Activated CD4-positive, alpha-beta T cell treated with anti-CD3 and anti-CD28 coated beads for 36 hours (primary cell): ENCODE measurements around the gene ANKRD13D. TPM values are rescaled to one million over a fixed set of nuclear protein-coding genes. Genes with fewer than 3 reads are reported as not detected.

ENCODE experiments used
- ATAC-seq: fragments of 200-7000 bp; cut with Tn5 transposase; one replicate; pipeline ENCODE4 v1.10.0; 2021; ENCODE audit warnings: mild to moderate bottlenecking, moderate library complexity
- CTCF ChIA-PET: fragments of 350-600 bp; sonication (Branson Sonifier 250); formaldehyde crosslinking; loops from one replicate; lab custom pipeline; 2021; ENCODE audit warnings: antibody characterized with exemption; lab: Charles Lee
- POLR2A ChIA-PET: fragments of 350-600 bp; sonication (Branson Sonifier 250); formaldehyde crosslinking; loops from one replicate; lab custom pipeline; 2021; ENCODE audit warnings: antibody characterized with exemption, inconsistent platforms; lab: Charles Lee
- DNase-seq: peaks from one replicate; pipeline ENCODE4 v3.0.0-alpha.2; 2020
- H3K27ac Mint-ChIP-seq: one replicate; pipeline ENCODE4 v1.8.0; 2021; ENCODE audit warnings: mixed read lengths
- H3K27me3 Mint-ChIP-seq: one replicate; pipeline ENCODE4 v1.8.0; 2021; ENCODE audit warnings: mixed read lengths
- H3K36me3 Mint-ChIP-seq: one replicate; pipeline ENCODE4 v1.8.0; 2021; ENCODE audit warnings: low read depth, mixed read lengths
- H3K4me1 Mint-ChIP-seq: one replicate; pipeline ENCODE4 v1.8.0; 2021; ENCODE audit warnings: mixed read lengths
- H3K4me3 Mint-ChIP-seq: one replicate; pipeline ENCODE4 v1.8.0; 2021; ENCODE audit warnings: mild to moderate bottlenecking, moderate library complexity, mixed read lengths
- H3K9me3 Mint-ChIP-seq: one replicate; pipeline ENCODE4 v1.8.0; 2021; ENCODE audit warnings: low read depth, mixed read lengths
- intact Hi-C, 2 experiments: fragments of 100-400 bp; cut with DNase I in 1 of 2; cut with micrococcal nuclease in 1 of 2; formaldehyde crosslinking; loops; one replicate each; pipeline versions ENCODE4 v1.14.2 to v1.15.1; 2022 to 2024; cut with DNase I, micrococcal nuclease
- total RNA-seq, 2 experiments: library from RNA; stranded (reverse); gene quantifications; one replicate each; pipeline ENCODE4 v1.2.3, GENCODE V29; 2021

Gene ANKRD13D
- total RNA-seq, 2 experiments from 2014 or later = 44.9 to 69.5 TPM

DNA sequence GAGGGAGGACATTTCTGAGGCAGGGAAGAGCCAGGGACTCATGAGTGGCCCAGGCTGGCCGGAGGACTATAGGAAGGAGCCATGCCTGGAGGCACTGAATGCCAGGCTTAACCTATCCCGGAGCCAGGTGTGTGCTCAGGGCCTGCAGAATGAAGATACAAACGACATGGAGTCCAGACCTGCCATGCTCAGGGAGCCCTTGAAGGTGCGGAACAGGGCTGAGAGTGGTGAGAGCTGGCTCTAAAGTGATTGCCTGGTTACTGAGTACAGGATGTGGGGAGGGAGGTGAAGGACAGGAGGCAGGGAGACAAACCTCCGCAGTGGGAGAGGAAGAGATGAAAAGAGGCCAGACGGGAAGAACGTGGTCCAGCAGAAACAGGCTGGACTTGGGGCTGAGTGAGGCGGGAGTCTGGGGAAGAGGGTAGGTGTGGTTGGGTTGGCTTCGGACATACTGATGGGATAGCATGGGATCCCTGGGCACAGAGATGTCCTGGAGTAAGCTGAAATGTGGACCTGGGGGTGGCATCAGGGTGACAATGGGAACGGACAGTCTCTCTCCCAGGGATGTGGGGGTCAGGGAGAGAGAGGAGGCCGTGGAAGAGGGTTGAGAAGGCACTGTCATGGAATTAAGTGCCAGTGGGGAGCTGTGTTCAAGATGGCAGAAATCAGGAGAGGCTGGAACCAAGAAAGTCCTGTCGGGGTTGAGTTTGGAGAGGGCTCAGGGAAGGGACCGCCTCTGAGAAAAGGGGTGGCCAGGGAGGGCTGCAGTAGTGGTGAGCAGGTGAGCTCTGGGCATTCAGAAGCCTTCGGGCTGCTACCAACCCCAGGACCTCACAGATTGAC lies 1.5 kb upstream of the ANKRD13D start:
- H3K4me1 Mint-ChIP-seq = peaks cover 49% of the 10 kb centered on the region
- peak overlapping the region; percentile 97 for H3K27ac Mint-ChIP-seq
- H3K4me3 Mint-ChIP-seq = peak overlapping the region; percentile 64
- DNase-seq (peak; percentile 59), ATAC-seq (peak; percentile 35)
- H3K9me3 Mint-ChIP-seq = no peaks in the 10 kb centered on the region
- H3K36me3 Mint-ChIP-seq = peaks cover 50% of the 10 kb centered on the region
- ChIA-PET POLR2A (interaction anchor here (0.5 to 2.2 kb wide), 6 partner anchors 11 to 127 kb away, joined by 3 to 16 read pairs (median 9); partner anchors contain the start of gene SSH3), CTCF (interaction anchor here (0.6 to 1.9 kb wide), 13 partner anchors 8 to 149 kb away, joined by 3 to 10 read pairs (median 4); no protein-coding TSS in a partner anchor)
- no peaks in the 10 kb centered on the region for H3K27me3 Mint-ChIP-seq
- intact Hi-C loops = loop anchor here (1.0 to 5.0 kb wide), 14 partner anchors 10 to 671 kb away; partner anchors contain the start of genes CDK2AP2 (in 1 of the 2), GSTP1 (in 1 of the 2), LRFN4 (in 1 of the 2) and RBM14 (in 1 of the 2)

DNA sequence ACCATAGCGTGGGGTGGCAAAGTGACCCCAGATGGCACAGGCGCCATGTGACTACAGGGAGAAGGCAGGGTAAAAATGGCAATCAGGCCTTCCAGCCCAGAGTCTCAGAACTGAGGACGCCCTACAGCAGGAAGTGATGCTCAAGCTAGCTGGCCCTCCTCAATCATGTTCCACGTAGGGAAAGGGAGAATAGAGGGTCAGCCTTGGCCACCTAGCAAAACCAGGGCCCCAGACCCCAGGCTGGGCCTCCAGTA lies 978 bp upstream of the ANKRD13D start:
- peaks cover 54% of the 10 kb centered on the region for H3K4me1 Mint-ChIP-seq
- peaks cover 51% of the 10 kb centered on the region for H3K36me3 Mint-ChIP-seq
- H3K27me3 Mint-ChIP-seq = no peaks in the 10 kb centered on the region
- peak overlapping the region; percentile 64 for H3K4me3 Mint-ChIP-seq
- H3K27ac Mint-ChIP-seq = peak overlapping the region; percentile 97
- DNase-seq (no peak), ATAC-seq (peak; percentile 25)
- intact Hi-C loops = loop anchor here (1.0 to 5.0 kb wide), 14 partner anchors 11 to 671 kb away; partner anchors contain the start of genes CDK2AP2 (in 1 of the 2), GSTP1 (in 1 of the 2), LRFN4 (in 1 of the 2) and RBM14 (in 1 of the 2)
- ChIA-PET CTCF (interaction anchor here (0.6 to 1.9 kb wide), 13 partner anchors 10 to 183 kb away, joined by 3 to 10 read pairs (median 4); no protein-coding TSS in a partner anchor), POLR2A (interaction anchor here (0.6 to 2.2 kb wide), 6 partner anchors 11 to 1788 kb away, joined by 3 to 16 read pairs (median 9); partner anchors contain the start of gene SSH3)
- H3K9me3 Mint-ChIP-seq = no peaks in the 10 kb centered on the region

DNA sequence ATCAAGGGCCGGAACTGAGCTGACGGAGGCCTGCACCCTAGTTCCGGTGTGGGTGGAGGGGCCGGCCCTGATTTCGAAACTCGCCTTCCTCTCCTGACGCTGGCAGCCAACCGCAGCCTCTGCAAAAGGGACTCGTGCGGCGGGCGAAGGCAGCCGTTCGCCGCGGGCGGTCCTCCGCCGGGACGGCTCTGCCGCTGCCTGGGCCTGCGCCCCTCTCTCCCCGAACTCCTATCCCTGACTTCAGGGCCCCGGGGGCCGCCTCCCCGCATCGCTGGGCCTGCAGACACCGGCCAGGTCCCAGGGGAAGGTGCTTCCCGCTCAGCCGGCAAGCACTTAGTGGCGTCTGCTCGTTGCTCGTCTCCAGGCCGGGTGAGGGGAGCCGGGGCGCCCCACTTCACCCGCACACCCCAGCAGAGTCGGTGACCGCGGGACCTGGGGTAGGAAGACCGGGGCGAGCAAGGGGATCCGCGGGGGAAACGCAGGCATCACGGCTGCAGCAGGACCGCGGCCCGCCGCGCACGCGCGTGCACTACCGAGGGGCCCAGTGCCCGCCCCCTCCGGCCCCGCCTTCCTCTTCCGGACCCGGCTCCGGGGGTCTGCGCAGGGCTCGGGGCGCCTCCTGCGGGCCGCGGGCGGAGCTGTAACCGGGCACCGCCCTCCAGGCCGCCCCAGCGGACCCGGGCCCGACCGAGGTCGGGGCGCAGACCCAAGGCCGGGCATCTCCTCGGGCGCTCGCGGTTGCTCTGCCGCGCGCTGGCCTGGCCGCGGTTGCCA lies 464 bp upstream of the ANKRD13D start:
- Mint-ChIP-seq H3K4me3 (peak overlapping the region; percentile 64), H3K27ac (peak overlapping the region; percentile 97), H3K27me3 (no peaks in the 10 kb centered on the region), H3K4me1 (peaks cover 56% of the 10 kb centered on the region), H3K9me3 (no peaks in the 10 kb centered on the region), H3K36me3 (peaks cover 50% of the 10 kb centered on the region)
- intact Hi-C loops = loop anchor here (1.0 to 5.0 kb wide), 17 partner anchors 11 to 672 kb away; partner anchors contain the start of genes CDK2AP2 (in 1 of the 2), GSTP1 (in 1 of the 2), KDM2A (in 1 of the 2) and LRFN4 (in 1 of the 2)
- ChIA-PET POLR2A (interaction anchor here (0.6 to 2.2 kb wide), 8 partner anchors 12 to 1789 kb away, joined by 3 to 16 read pairs (median 6); partner anchors contain the start of gene SSH3), CTCF (interaction anchor here (0.6 to 1.9 kb wide), 14 partner anchors 10 to 639 kb away, joined by 3 to 10 read pairs (median 4); no protein-coding TSS in a partner anchor)
- peak; percentile 62 for ATAC-seq
- DNase-seq = peak; percentile 95

GRCh38 chr11:67289651-67290479 lies 762 bp downstream of the ANKRD13D start:
- POLR2A ChIA-PET = interaction anchor here (0.9 to 2.0 kb wide), 4 partner anchors 22 to 50 kb away, joined by 3 to 9 read pairs (median 4); no protein-coding TSS in a partner anchor
- H3K27ac Mint-ChIP-seq = peak overlapping the region; percentile 87

DNA sequence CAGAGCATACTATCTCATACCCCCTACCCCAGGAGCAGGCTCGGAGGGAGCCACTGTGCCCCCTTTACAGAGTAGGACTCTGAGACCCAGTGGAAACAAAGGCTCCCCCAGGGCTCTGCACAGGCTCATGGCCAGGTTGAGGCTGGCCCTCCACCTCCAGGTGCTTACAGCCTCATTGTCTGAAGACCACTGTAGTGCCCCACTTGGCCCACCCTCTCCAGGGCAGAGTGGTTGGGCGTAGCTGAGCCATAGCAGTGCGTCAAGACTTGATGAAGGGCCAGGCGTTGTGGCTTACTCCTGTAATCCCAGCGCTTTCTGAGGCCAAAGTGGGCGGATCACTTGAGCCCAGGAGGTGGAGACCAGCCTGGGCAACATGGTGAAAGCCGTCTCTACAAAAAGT lies 1.7 kb downstream of the ANKRD13D start:
- intact Hi-C loops = no loop called here
- peak overlapping the region; percentile 42 for H3K27ac Mint-ChIP-seq
- peaks cover 57% of the 10 kb centered on the region for H3K4me1 Mint-ChIP-seq
- no peaks in the 10 kb centered on the region for H3K27me3 Mint-ChIP-seq
- H3K4me3 Mint-ChIP-seq = peak overlapping the region; percentile 87
- no peak for ATAC-seq
- ChIA-PET CTCF (interaction anchor here (1.1 to 1.2 kb wide), 3 partner anchors 19 to 60 kb away, joined by 3 to 4 read pairs (median 3); no protein-coding TSS in a partner anchor), POLR2A (interaction anchor here (0.8 to 1.1 kb wide), 2 partner anchors 13 to 24 kb away, joined by 3 read pairs; no protein-coding TSS in a partner anchor)
- H3K36me3 Mint-ChIP-seq = peaks cover 55% of the 10 kb centered on the region
- H3K9me3 Mint-ChIP-seq = no peaks in the 10 kb centered on the region
- no peak for DNase-seq

More at GRCh38 chr11:67289651-67290479, 762 bp downstream of the ANKRD13D start:
- ATAC-seq (no peak), DNase-seq (no peak)
- Mint-ChIP-seq H3K9me3 (no peaks in the 10 kb centered on the region), H3K27me3 (no peaks in the 10 kb centered on the region), H3K36me3 (peaks cover 48% of the 10 kb centered on the region), H3K4me1 (peaks cover 61% of the 10 kb centered on the region), H3K4me3 (peak overlapping the region; percentile 87)
- CTCF ChIA-PET = interaction anchor here (0.7 to 1.9 kb wide), 2 partner anchors 26 to 28 kb away, joined by 3 to 9 read pairs; no protein-coding TSS in a partner anchor
- intact Hi-C loops = loop anchor here (1.0 to 5.0 kb wide), 11 partner anchors 27 to 673 kb away; partner anchors contain the start of genes CDK2AP2 (in 1 of the 2), GSTP1 (in 1 of the 2), KDM2A (in 1 of the 2) and LRFN4 (in 1 of the 2)

DNA sequence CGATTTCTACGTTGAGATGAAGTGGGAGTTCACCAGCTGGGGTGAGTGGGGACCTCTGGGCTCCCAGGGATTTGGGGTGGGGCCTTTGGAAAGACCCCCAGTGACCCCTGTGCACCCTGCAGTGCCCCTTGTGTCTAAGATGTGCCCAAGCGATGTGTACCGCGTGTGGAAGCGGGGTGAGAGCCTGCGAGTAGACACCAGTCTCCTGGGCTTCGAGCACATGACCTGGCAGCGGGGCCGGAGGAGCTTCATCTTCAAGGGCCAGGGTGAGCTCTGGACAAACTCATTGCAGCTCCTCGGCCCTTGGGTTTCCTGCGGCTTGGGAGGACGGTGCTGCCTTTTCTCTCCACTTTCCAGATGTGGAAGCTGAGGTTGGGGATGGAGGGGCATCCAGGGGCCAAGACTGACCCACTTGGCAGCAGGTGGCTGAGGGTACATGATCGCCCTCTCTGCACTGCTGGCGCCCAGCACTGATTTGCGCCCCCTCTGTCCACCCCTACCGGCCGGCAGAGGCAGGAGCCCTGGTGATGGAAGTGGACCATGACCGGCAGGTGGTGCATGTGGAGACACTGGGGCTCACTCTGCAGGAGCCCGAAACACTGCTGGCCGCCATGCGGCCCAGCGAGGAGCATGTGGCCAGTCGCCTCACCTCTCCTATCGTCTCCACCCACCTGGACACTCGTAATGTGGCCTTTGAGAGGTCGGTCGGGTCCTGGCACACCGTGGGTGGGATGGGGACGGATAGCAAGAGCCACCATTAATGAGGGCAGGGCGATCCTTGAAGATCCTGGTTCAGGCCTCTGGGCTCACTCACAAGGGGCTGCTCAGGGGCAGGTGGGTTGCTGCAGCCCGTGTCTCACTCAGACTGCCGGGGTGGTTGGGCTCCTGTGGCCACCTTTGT lies 2.6 kb downstream of the ANKRD13D start:
- H3K4me1 Mint-ChIP-seq = peaks cover 55% of the 10 kb centered on the region
- peaks cover 7% of the 10 kb centered on the region for H3K9me3 Mint-ChIP-seq
- intact Hi-C loops = no loop called here
- no peak for ATAC-seq
- H3K36me3 Mint-ChIP-seq = peaks cover 60% of the 10 kb centered on the region
- POLR2A ChIA-PET = interaction anchor here (0.8 kb wide), 1 partner anchor 14 kb away, joined by 3 read pairs; no protein-coding TSS in a partner anchor
- CTCF ChIA-PET = interaction anchor here (0.6 to 1.2 kb wide), 4 partner anchors 20 to 832 kb away, joined by 3 to 4 read pairs (median 3); no protein-coding TSS in a partner anchor
- H3K27me3 Mint-ChIP-seq = no peaks in the 10 kb centered on the region
- H3K27ac Mint-ChIP-seq = peak overlapping the region; percentile 58
- no peak for DNase-seq
- no peak overlapping the region for H3K4me3 Mint-ChIP-seq

DNA sequence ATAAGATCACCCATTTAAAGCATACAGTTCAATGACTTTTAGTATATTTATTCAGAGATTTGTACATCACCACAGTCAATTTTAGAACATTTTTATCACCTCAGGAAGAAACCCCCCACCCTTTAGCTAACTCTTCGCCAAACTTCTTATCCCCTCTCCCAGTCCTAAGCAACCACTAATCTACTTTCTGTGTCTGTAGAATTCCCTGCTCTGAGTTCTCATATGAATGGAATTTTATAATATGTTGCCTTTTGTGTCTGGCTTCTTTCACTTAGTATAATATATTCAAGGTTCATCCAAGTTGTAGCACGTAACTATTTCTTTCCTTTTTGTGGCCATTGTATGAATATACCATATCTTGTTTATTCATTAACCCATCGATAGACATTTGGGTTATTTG lies 3.6 kb downstream of the ANKRD13D start:
- Mint-ChIP-seq H3K27me3 (no peaks in the 10 kb centered on the region), H3K4me3 (no peak overlapping the region), H3K9me3 (peaks cover 10% of the 10 kb centered on the region), H3K36me3 (peaks cover 58% of the 10 kb centered on the region), H3K27ac (peak overlapping the region; percentile 58), H3K4me1 (peaks cover 49% of the 10 kb centered on the region)
- CTCF ChIA-PET = interaction anchor here (0.6 to 1.7 kb wide), 11 partner anchors 10 to 53 kb away, joined by 3 to 9 read pairs (median 4); partner anchors contain the start of gene SSH3
- POLR2A ChIA-PET = no interaction called here
- intact Hi-C loops = no loop called here
- ATAC-seq (no peak), DNase-seq (no peak)

GRCh38 chr11:67293090-67293489 lies 4.0 kb downstream of the ANKRD13D start:
- peaks cover 58% of the 10 kb centered on the region for H3K36me3 Mint-ChIP-seq
- ATAC-seq = peak; percentile 4
- H3K27me3 Mint-ChIP-seq = no peaks in the 10 kb centered on the region
- H3K4me3 Mint-ChIP-seq = no peak overlapping the region
- DNase-seq = no peak
- peak overlapping the region; percentile 58 for H3K27ac Mint-ChIP-seq
- intact Hi-C loops = no loop called here
- peaks cover 45% of the 10 kb centered on the region for H3K4me1 Mint-ChIP-seq
- peaks cover 10% of the 10 kb centered on the region for H3K9me3 Mint-ChIP-seq
- POLR2A ChIA-PET = no interaction called here
- CTCF ChIA-PET = interaction anchor here (0.6 to 1.7 kb wide), 13 partner anchors 10 to 52 kb away, joined by 3 to 9 read pairs (median 4); partner anchors contain the start of gene SSH3

DNA sequence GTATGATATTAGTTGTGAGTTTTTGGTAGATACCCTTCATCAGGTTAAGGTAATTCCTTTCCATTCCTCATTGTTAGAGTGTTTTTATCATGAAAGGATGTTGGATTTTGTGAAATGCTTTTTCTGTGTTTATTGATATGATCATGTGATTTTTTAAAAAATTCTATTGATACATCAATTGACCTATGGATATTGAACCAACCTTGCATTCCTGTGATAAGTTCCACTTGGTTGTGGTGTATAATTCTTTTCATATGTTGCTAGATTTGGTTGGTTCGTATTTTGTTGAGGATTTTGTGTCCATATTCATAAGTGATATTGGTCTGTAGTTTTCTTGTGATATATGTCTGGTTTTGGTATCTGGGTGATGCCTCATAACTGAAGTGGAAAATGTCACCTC lies 6.7 kb downstream of the ANKRD13D start:
- ATAC-seq (no peak), DNase-seq (no peak)
- intact Hi-C loops = no loop called here
- H3K4me3 Mint-ChIP-seq = no peak overlapping the region
- peaks cover 10% of the 10 kb centered on the region for H3K9me3 Mint-ChIP-seq
- peaks cover 38% of the 10 kb centered on the region for H3K4me1 Mint-ChIP-seq
- peaks cover 56% of the 10 kb centered on the region for H3K36me3 Mint-ChIP-seq
- no peaks in the 10 kb centered on the region for H3K27me3 Mint-ChIP-seq
- POLR2A ChIA-PET = interaction anchor here (1.4 kb wide), 1 partner anchor 18 kb away, joined by 6 read pairs; no protein-coding TSS in a partner anchor
- H3K27ac Mint-ChIP-seq = no peak overlapping the region
- CTCF ChIA-PET = interaction anchor here (1.5 to 1.8 kb wide), 2 partner anchors 21 to 86 kb away, joined by 3 to 8 read pairs; no protein-coding TSS in a partner anchor
